ENCODE measurements around the gene CEP20.
A peak's percentile ranks its signal among the peaks of the same experiment; 100 is the strongest.

CEP20 gene

GRCh38 chr16:15898654-15899053, 10.3 kb upstream of the CEP20 start:
- no peak overlapping the region for H3K9ac ChIP-seq (ENCODE audit: low read length)
- no peak overlapping the region for H2AFZ ChIP-seq (ENCODE audit: insufficient read depth, low read length, poor library complexity)
- peaks cover 3 to 8% of the 10 kb centered on the region in 2 experiments for H3K4me1 ChIP-seq (ENCODE audit: control insufficient read depth in 1 of 2, insufficient read depth in 2 of 2, low read length in 2 of 2)
- no peak overlapping the region for H4K8ac ChIP-seq (ENCODE audit: low read depth, low read length)
- H4K91ac ChIP-seq (ENCODE audit: low read depth, low read length): no peak overlapping the region
- no peak overlapping the region for H3K27ac ChIP-seq (ENCODE audit: low read depth, low read length)
- H3K9me3 ChIP-seq (ENCODE audit: insufficient read depth, low read depth, low read length): peaks cover 2% of the 10 kb centered on the region
- no peak overlapping the region for H3K23ac ChIP-seq (ENCODE audit: low read length)
- no peak overlapping the region for H3K18ac ChIP-seq (ENCODE audit: low read length)
- H3K79me1 ChIP-seq (ENCODE audit: low read length): no peaks in the 10 kb centered on the region
- H3K4me3 ChIP-seq (ENCODE audit: low read depth, low read length): no peak overlapping the region
- no peak overlapping the region for H2BK5ac ChIP-seq (ENCODE audit: low read depth, low read length, poor library complexity)
- no peaks in the 10 kb centered on the region for H3K36me3 ChIP-seq (ENCODE audit: control insufficient read depth in 1 of 2, insufficient read depth in 2 of 2, low read length in 2 of 2)
- no peak overlapping the region for H2BK12ac ChIP-seq (ENCODE audit: low read length)
- no peak overlapping the region for H3K4ac ChIP-seq (ENCODE audit: low read depth, low read length)
- no peaks in the 10 kb centered on the region for H3K27me3 ChIP-seq (ENCODE audit: insufficient read depth, low read length)
- H4K12ac ChIP-seq (ENCODE audit: low read depth, low read length): no peak overlapping the region
- no peak overlapping the region for H3K4me2 ChIP-seq (ENCODE audit: low read length)
- DNase-seq: no peak
- no peaks in the 10 kb centered on the region for H3K79me2 ChIP-seq (ENCODE audit: control insufficient read depth, insufficient read depth, low read length, poor library complexity)
- no CpG with 5 or more reads among the region's 6 CpGs for WGBS (ENCODE audit: extremely low coverage, insufficient coverage, insufficient read length)
- H2AK5ac ChIP-seq (ENCODE audit: low read length): no peak overlapping the region
- H2BK120ac ChIP-seq (ENCODE audit: insufficient read depth, low read length, poor library complexity): no peak overlapping the region
- H3K14ac ChIP-seq (ENCODE audit: low read length): no peak overlapping the region

- Histone ChIP-seq H3K18ac (ENCODE audit: low read length) (no peak overlapping the region), H2BK5ac (ENCODE audit: low read depth, low read length, poor library complexity) (no peak overlapping the region), H4K8ac (ENCODE audit: low read depth, low read length) (no peak overlapping the region), H3K27ac (ENCODE audit: low read depth, low read length) (no peak overlapping the region), H3K79me2 (ENCODE audit: control insufficient read depth, insufficient read depth, low read length, poor library complexity) (no peaks in the 10 kb centered on the region), H2AK5ac (ENCODE audit: low read length) (peak overlapping the region; percentile 28), H4K12ac (ENCODE audit: low read depth, low read length) (no peak overlapping the region), H3K4ac (ENCODE audit: low read depth, low read length) (no peak overlapping the region), H3K23ac (ENCODE audit: low read length) (no peak overlapping the region), H3K14ac (ENCODE audit: low read length) (no peak overlapping the region), H3K36me3 (ENCODE audit: control insufficient read depth in 1 of 2, insufficient read depth in 2 of 2, low read length in 2 of 2) (no peaks in the 10 kb centered on the region), H2BK12ac (ENCODE audit: low read length) (no peak overlapping the region), H3K79me1 (ENCODE audit: low read length) (no peaks in the 10 kb centered on the region), H2BK120ac (ENCODE audit: insufficient read depth, low read length, poor library complexity) (no peak overlapping the region), H4K91ac (ENCODE audit: low read depth, low read length) (no peak overlapping the region), H3K4me2 (ENCODE audit: low read length) (no peak overlapping the region), H3K4me3 (ENCODE audit: low read depth, low read length) (no peak overlapping the region), H2AFZ (ENCODE audit: insufficient read depth, low read length, poor library complexity) (no peak overlapping the region), H3K9me3 (ENCODE audit: insufficient read depth, low read depth, low read length) (no peaks in the 10 kb centered on the region), H3K9ac (ENCODE audit: low read length) (no peak overlapping the region), H3K4me1 (ENCODE audit: control insufficient read depth in 1 of 2, insufficient read depth in 2 of 2, low read length in 2 of 2) (peaks cover 3 to 8% of the 10 kb centered on the region in 2 experiments), H3K27me3 (ENCODE audit: insufficient read depth, low read length) (no peaks in the 10 kb centered on the region)
- DNase-seq: no peak
- WGBS (ENCODE audit: extremely low coverage, insufficient coverage, insufficient read length): 100% methylated on average over 1 of the region's 5 CpGs
Measured at GRCh38 chr16:15897834-15898254, 9.4 kb upstream of the CEP20 start.

- Histone ChIP-seq H3K18ac (ENCODE audit: low read length) (no peak overlapping the region), H2AK5ac (ENCODE audit: low read length) (no peak overlapping the region), H3K79me1 (ENCODE audit: low read length) (no peaks in the 10 kb centered on the region), H2BK12ac (ENCODE audit: low read length) (no peak overlapping the region), H3K9me3 (ENCODE audit: insufficient read depth, low read depth, low read length) (no peaks in the 10 kb centered on the region), H4K91ac (ENCODE audit: low read depth, low read length) (no peak overlapping the region), H3K14ac (ENCODE audit: low read length) (no peak overlapping the region), H3K4me2 (ENCODE audit: low read length) (no peak overlapping the region), H3K4ac (ENCODE audit: low read depth, low read length) (no peak overlapping the region), H4K8ac (ENCODE audit: low read depth, low read length) (no peak overlapping the region), H3K79me2 (ENCODE audit: control insufficient read depth, insufficient read depth, low read length, poor library complexity) (no peaks in the 10 kb centered on the region), H2BK5ac (ENCODE audit: low read depth, low read length, poor library complexity) (no peak overlapping the region), H3K23ac (ENCODE audit: low read length) (no peak overlapping the region), H3K27me3 (ENCODE audit: insufficient read depth, low read length) (no peaks in the 10 kb centered on the region), H3K4me3 (ENCODE audit: low read depth, low read length) (no peak overlapping the region), H3K27ac (ENCODE audit: low read depth, low read length) (no peak overlapping the region), H4K12ac (ENCODE audit: low read depth, low read length) (no peak overlapping the region), H2AFZ (ENCODE audit: insufficient read depth, low read length, poor library complexity) (no peak overlapping the region), H3K4me1 (ENCODE audit: control insufficient read depth in 1 of 2, insufficient read depth in 2 of 2, low read length in 2 of 2) (peaks cover 3 to 8% of the 10 kb centered on the region in 2 experiments), H2BK120ac (ENCODE audit: insufficient read depth, low read length, poor library complexity) (no peak overlapping the region), H3K9ac (ENCODE audit: low read length) (no peak overlapping the region), H3K36me3 (ENCODE audit: control insufficient read depth in 1 of 2, insufficient read depth in 2 of 2, low read length in 2 of 2) (no peaks in the 10 kb centered on the region)
- no peak for DNase-seq
- WGBS (ENCODE audit: extremely low coverage, insufficient coverage, insufficient read length): no CpG with 5 or more reads among the region's 8 CpGs
Measured at GRCh38 chr16:15897121-15897780, 8.8 kb upstream of the CEP20 start.

- Histone ChIP-seq H3K27me3 (ENCODE audit: insufficient read depth, low read length) (no peaks in the 10 kb centered on the region), H3K18ac (ENCODE audit: low read length) (no peak overlapping the region), H2BK5ac (ENCODE audit: low read depth, low read length, poor library complexity) (no peak overlapping the region), H3K79me2 (ENCODE audit: control insufficient read depth, insufficient read depth, low read length, poor library complexity) (no peaks in the 10 kb centered on the region), H3K4me3 (ENCODE audit: low read depth, low read length) (no peak overlapping the region), H4K8ac (ENCODE audit: low read depth, low read length) (no peak overlapping the region), H3K27ac (ENCODE audit: low read depth, low read length) (no peak overlapping the region), H3K14ac (ENCODE audit: low read length) (no peak overlapping the region), H3K79me1 (ENCODE audit: low read length) (no peaks in the 10 kb centered on the region), H3K4me2 (ENCODE audit: low read length) (no peak overlapping the region), H3K9ac (ENCODE audit: low read length) (no peak overlapping the region), H2BK120ac (ENCODE audit: insufficient read depth, low read length, poor library complexity) (no peak overlapping the region), H3K36me3 (ENCODE audit: control insufficient read depth in 1 of 2, insufficient read depth in 2 of 2, low read length in 2 of 2) (no peaks in the 10 kb centered on the region), H2BK12ac (ENCODE audit: low read length) (no peak overlapping the region), H3K4me1 (ENCODE audit: control insufficient read depth in 1 of 2, insufficient read depth in 2 of 2, low read length in 2 of 2) (peaks cover 3 to 5% of the 10 kb centered on the region in 2 experiments), H2AK5ac (ENCODE audit: low read length) (no peak overlapping the region), H2AFZ (ENCODE audit: insufficient read depth, low read length, poor library complexity) (no peak overlapping the region), H3K9me3 (ENCODE audit: insufficient read depth, low read depth, low read length) (no peaks in the 10 kb centered on the region), H4K91ac (ENCODE audit: low read depth, low read length) (no peak overlapping the region), H3K4ac (ENCODE audit: low read depth, low read length) (no peak overlapping the region), H4K12ac (ENCODE audit: low read depth, low read length) (no peak overlapping the region), H3K23ac (ENCODE audit: low read length) (no peak overlapping the region)
- WGBS (ENCODE audit: extremely low coverage, insufficient coverage, insufficient read length): no CpG with 5 or more reads among the region's 7 CpGs
- peak in 1 of 2 donors; percentile 59 for DNase-seq
Measured at GRCh38 chr16:15894571-15895374, 6.4 kb upstream of the CEP20 start.
